ENCODE measurements around the gene CAPN6. TPM values are rescaled to one million over a fixed set of nuclear protein-coding genes. Genes with fewer than 3 reads are reported as not detected.

CAPN6 gene
- total RNA-seq, 1 experiment from 2014 or later = 0.37 TPM

- DNase-seq (ENCODE audit: unreplicated experiment) = no peak
- Mint-ChIP-seq H3K9me3 (ENCODE audit: unreplicated experiment) (peaks cover 2% of the 10 kb centered on the region), H3K27ac (ENCODE audit: low read depth, unreplicated experiment) (no peak overlapping the region), H3K27me3 (ENCODE audit: insufficient read depth, unreplicated experiment) (peaks cover 54% of the 10 kb centered on the region), H3K36me3 (ENCODE audit: insufficient read depth, unreplicated experiment) (no peaks in the 10 kb centered on the region), H3K4me1 (ENCODE audit: insufficient read depth, unreplicated experiment) (no peaks in the 10 kb centered on the region), H3K4me3 (ENCODE audit: unreplicated experiment) (no peak overlapping the region)
- ChIA-PET CTCF (no interaction called here), POLR2A (no interaction called here)
- TF ChIP-seq, protein P1, sequence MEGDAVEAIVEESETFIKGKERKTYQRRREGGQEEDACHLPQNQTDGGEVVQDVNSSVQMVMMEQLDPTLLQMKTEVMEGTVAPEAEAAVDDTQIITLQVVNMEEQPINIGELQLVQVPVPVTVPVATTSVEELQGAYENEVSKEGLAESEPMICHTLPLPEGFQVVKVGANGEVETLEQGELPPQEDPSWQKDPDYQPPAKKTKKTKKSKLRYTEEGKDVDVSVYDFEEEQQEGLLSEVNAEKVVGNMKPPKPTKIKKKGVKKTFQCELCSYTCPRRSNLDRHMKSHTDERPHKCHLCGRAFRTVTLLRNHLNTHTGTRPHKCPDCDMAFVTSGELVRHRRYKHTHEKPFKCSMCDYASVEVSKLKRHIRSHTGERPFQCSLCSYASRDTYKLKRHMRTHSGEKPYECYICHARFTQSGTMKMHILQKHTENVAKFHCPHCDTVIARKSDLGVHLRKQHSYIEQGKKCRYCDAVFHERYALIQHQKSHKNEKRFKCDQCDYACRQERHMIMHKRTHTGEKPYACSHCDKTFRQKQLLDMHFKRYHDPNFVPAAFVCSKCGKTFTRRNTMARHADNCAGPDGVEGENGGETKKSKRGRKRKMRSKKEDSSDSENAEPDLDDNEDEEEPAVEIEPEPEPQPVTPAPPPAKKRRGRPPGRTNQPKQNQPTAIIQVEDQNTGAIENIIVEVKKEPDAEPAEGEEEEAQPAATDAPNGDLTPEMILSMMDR (IDR thresholded peaks at IDR 0.05; ENCODE audit: unreplicated experiment) = no peak
- no TSS peak for BruUV-seq (replicated peaks)
- intact Hi-C loops (cut with micrococcal nuclease) = no loop called here
These were observed 37.8 kb upstream of the CAPN6 start for GRCh38 chrX:111308039-111308438.

- ChIA-PET POLR2A (interaction anchor here (0.7 kb wide), 1 partner anchor 249 kb away, joined by 3 read pairs; no protein-coding TSS in a partner anchor), CTCF (no interaction called here)
- intact Hi-C loops (cut with micrococcal nuclease) = no loop called here
- no peak overlapping the region for H3K27ac Mint-ChIP-seq (ENCODE audit: low read depth, unreplicated experiment)
- BruUV-seq (replicated peaks) = no TSS peak
- TF ChIP-seq, protein P1 (IDR thresholded peaks at IDR 0.05; ENCODE audit: unreplicated experiment) = no peak
- no peak for DNase-seq (ENCODE audit: unreplicated experiment)
- H3K36me3 Mint-ChIP-seq (ENCODE audit: insufficient read depth, unreplicated experiment) = no peaks in the 10 kb centered on the region
- no peaks in the 10 kb centered on the region for H3K9me3 Mint-ChIP-seq (ENCODE audit: unreplicated experiment)
- no peaks in the 10 kb centered on the region for H3K4me1 Mint-ChIP-seq (ENCODE audit: insufficient read depth, unreplicated experiment)
- no peak overlapping the region for H3K4me3 Mint-ChIP-seq (ENCODE audit: unreplicated experiment)
- peaks cover 76% of the 10 kb centered on the region for H3K27me3 Mint-ChIP-seq (ENCODE audit: insufficient read depth, unreplicated experiment)
These were observed 32.0 kb upstream of the CAPN6 start for GRCh38 chrX:111302284-111302683.

- DNase-seq (ENCODE audit: unreplicated experiment) = no peak
- intact Hi-C loops (cut with micrococcal nuclease) = no loop called here
- H3K27ac Mint-ChIP-seq (ENCODE audit: low read depth, unreplicated experiment) = no peak overlapping the region
- H3K9me3 Mint-ChIP-seq (ENCODE audit: unreplicated experiment) = no peaks in the 10 kb centered on the region
- TF ChIP-seq, protein P1 (IDR thresholded peaks at IDR 0.05; ENCODE audit: unreplicated experiment) = no peak
- no peaks in the 10 kb centered on the region for H3K4me1 Mint-ChIP-seq (ENCODE audit: insufficient read depth, unreplicated experiment)
- ChIA-PET POLR2A (no interaction called here), CTCF (no interaction called here)
- peaks cover 70% of the 10 kb centered on the region for H3K27me3 Mint-ChIP-seq (ENCODE audit: insufficient read depth, unreplicated experiment)
- H3K36me3 Mint-ChIP-seq (ENCODE audit: insufficient read depth, unreplicated experiment) = no peaks in the 10 kb centered on the region
- no TSS peak for BruUV-seq (replicated peaks)
- H3K4me3 Mint-ChIP-seq (ENCODE audit: unreplicated experiment) = no peak overlapping the region
These were observed 18.6 kb upstream of the CAPN6 start for GRCh38 chrX:111288841-111289240.

DNA sequence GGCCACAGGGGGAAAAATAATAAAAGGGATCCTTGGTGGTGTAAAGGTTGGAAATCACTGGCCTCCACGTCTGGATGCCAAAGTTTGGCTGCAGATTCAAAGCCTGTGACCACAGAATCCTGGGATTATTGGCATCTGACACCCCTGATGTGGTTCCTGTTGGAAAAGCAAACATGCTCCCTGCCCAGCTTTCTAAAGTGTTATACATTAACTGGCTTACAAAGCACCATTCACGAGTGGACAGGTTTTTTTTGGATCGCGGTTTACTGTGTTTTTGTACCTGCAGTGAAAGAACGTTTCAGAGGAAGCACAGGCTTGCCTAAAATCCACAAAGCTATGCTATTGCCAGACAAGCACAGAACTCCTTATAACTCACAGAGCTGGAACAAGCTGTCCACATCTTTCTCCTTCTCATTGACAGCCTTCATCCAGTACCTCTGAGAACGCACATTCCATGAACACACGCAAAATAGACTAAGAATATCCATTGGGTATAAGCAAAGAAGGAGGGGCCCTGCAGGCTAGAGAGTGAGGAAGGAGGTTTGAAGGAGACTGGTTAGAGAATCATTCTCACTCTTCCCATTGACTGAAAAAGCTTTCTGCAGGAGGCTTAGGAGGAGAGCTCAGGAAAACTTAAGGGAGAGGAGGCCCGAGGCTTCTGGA, 14.5 kb upstream of the CAPN6 start:
- Mint-ChIP-seq H3K27me3 (ENCODE audit: insufficient read depth, unreplicated experiment) (peaks cover 83% of the 10 kb centered on the region), H3K36me3 (ENCODE audit: insufficient read depth, unreplicated experiment) (no peaks in the 10 kb centered on the region), H3K4me3 (ENCODE audit: unreplicated experiment) (no peak overlapping the region), H3K27ac (ENCODE audit: low read depth, unreplicated experiment) (no peak overlapping the region), H3K9me3 (ENCODE audit: unreplicated experiment) (no peaks in the 10 kb centered on the region), H3K4me1 (ENCODE audit: insufficient read depth, unreplicated experiment) (no peaks in the 10 kb centered on the region)
- no TSS peak for BruUV-seq (replicated peaks)
- no peak for DNase-seq (ENCODE audit: unreplicated experiment)
- CTCF ChIA-PET = no interaction called here
- POLR2A ChIA-PET = no interaction called here
- intact Hi-C loops (cut with micrococcal nuclease) = no loop called here
- TF ChIP-seq, protein P1 (IDR thresholded peaks at IDR 0.05; ENCODE audit: unreplicated experiment) = no peak
